PC-9 (cell line): Measurements from ENCODE around the gene TGM6. TPM values are rescaled to one million over a fixed set of nuclear protein-coding genes. Genes with fewer than 3 reads are reported as not detected.

Experiments
- BruUV-seq: library from RNA; stranded (reverse); fragments of 400-500 nt; replicated peaks from 2 replicates; lab custom pipeline; 2021; lab: Mats Ljungman, UMichigan
- CTCF ChIA-PET: fragments of 300-600 bp; sonication (Branson Sonifier 250); formaldehyde crosslinking; loops from one replicate; lab custom pipeline; 2022; ENCODE audit warnings: antibody characterized with exemption; lab: Charles Lee
- POLR2A ChIA-PET: fragments of 300-600 bp; sonication (Branson Sonifier 250); formaldehyde crosslinking; loops from one replicate; lab custom pipeline; 2022; ENCODE audit warnings: antibody characterized with exemption; ENCODE audit not compliant: unreplicated experiment; lab: Charles Lee
- DNase-seq, 2 experiments: peaks; one replicate each; pipeline versions ENCODE4 v3.0.0 to v3.0.0-alpha.2; 2015 to 2022; ENCODE audit warnings: mixed read lengths in 1 of 2
- H2AFZ ChIP-seq: fragments of 200-600 bp; sonication (generic); 2 replicates; pipeline ENCODE4 v1.8.1; 2017; ENCODE audit warnings: antibody characterized with exemption
- H3F3A ChIP-seq: fragments of 200-600 bp; sonication (generic); 2 replicates; pipeline ENCODE4 v1.8.1; 2017; ENCODE audit warnings: antibody characterized with exemption, mild to moderate bottlenecking, low read depth; ENCODE audit not compliant: insufficient read depth
- H3K27ac ChIP-seq: fragments of 200-600 bp; sonication (generic); 2 replicates; pipeline ENCODE4 v1.6.1; 2016; ENCODE audit warnings: mixed run types
- H3K27me3 ChIP-seq: fragments of 200-600 bp; sonication (generic); 2 replicates; pipeline ENCODE4 v1.6.1; 2016; ENCODE audit warnings: low read depth, mixed run types; ENCODE audit not compliant: insufficient read depth
- H3K36me3 ChIP-seq: fragments of 200-600 bp; sonication (generic); 2 replicates; pipeline ENCODE4 v1.6.1; 2016; ENCODE audit warnings: low read depth, mixed run types
- H3K4me1 ChIP-seq: fragments of 200-600 bp; sonication (generic); replicated peaks from 2 replicates; pipeline ENCODE4 v1.6.1; 2016; ENCODE audit warnings: mixed run types; ENCODE audit not compliant: insufficient read depth
- H3K4me2 ChIP-seq: fragments of 200-600 bp; sonication (generic); 2 replicates; pipeline ENCODE4 v1.6.1; 2017; ENCODE audit warnings: mixed run types
- H3K4me3 ChIP-seq: fragments of 200-600 bp; sonication (generic); 2 replicates; pipeline ENCODE4 v1.6.1; 2016; ENCODE audit warnings: mixed run types
- H3K79me2 ChIP-seq: fragments of 200-600 bp; sonication (generic); 2 replicates; pipeline ENCODE4 v1.6.1; 2017; ENCODE audit warnings: low read depth, mixed run types
- H3K9me2 ChIP-seq: fragments of 200-600 bp; sonication (generic); 2 replicates; pipeline ENCODE4 v1.8.1; 2017; ENCODE audit warnings: mild to moderate bottlenecking; ENCODE audit not compliant: insufficient read depth
- H3K9me3 ChIP-seq: fragments of 200-600 bp; sonication (generic); 2 replicates; pipeline ENCODE4 v1.8.1; 2016; ENCODE audit warnings: low read depth; ENCODE audit not compliant: insufficient read depth
- H4K20me1 ChIP-seq: fragments of 200-600 bp; sonication (generic); 2 replicates; pipeline ENCODE4 v1.8.1; 2017; ENCODE audit not compliant: insufficient read depth
- EZH2 ChIP-seq: fragments of 200-600 bp; sonication (generic); IDR thresholded peaks from 2 replicates; pipeline ENCODE4 v1.8.0; 2017; ENCODE audit warnings: antibody characterized with exemption, low read depth
- intact Hi-C: fragments of 100-400 bp; cut with micrococcal nuclease; formaldehyde crosslinking; loops from one replicate; pipeline ENCODE4 v1.10.0; 2022; ENCODE audit not compliant: unreplicated experiment
- total RNA-seq: library from RNA; stranded (reverse); gene quantifications from 2 replicates; pipeline ENCODE4 v1.2.3, GENCODE V29; 2021
- TF ChIP-seq, protein P1 (sequence below): fragments of 200-600 bp; sonication (generic); conservative IDR thresholded peaks from 2 replicates; pipeline ENCODE4 v1.6.1; 2017; ENCODE audit warnings: mixed run types, antibody characterized with exemption, mild to moderate bottlenecking, moderate library complexity

TGM6 gene
- total RNA-seq, 1 experiment from 2014 or later, result not detected

DNA sequence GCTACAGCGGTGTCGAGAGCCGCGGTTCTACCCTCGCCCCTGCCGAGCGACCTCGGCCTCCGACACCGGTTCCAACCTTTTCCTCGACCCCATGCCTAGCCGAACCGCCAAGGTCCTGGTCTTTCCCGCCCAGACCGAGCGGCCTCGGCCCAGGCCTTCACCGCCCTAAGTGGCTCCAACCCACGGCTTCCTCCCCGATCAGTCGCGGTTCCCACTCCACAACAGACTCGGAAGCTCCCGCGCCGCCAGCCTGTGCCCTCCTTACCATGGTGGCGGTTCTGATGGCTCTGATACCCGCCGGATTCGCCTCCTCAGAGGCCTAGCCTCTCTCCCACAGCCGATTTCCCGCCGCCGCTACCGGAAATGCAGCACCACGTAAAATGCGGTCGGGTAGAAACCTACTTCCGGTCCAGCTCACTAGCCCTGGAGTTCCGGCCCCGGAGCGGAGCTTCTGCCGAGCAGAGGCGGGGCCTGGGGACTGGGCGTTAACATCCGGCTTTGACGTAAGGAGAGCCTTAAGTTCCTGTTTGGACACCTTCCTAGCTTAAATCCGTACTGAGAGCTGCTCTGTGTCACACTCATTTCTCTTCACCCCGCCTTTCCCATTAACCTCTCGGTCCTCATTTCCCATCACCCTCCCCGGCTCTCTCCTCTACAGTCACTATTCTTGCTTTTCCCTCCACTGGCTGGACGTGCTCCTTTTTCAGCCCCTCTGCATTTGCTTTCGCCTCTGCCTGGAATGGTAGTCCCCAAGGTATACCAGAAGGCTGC lies 89.9 kb downstream of the TGM6 start, which contains the start of gene SNRPB:
SNRPB (minus strand) TSS at position 367 of the 771 bp plus-strand sequence; CDS start at position 268, 99 bp downstream.
- H3K9me2 ChIP-seq, result no peaks in the 10 kb centered on the region
- intact Hi-C loops, result loop anchor here (1.0 kb wide), 1 partner anchor 177 kb away; no protein-coding TSS in a partner anchor
- H3K27me3 ChIP-seq, result no peaks in the 10 kb centered on the region
- H3K36me3 ChIP-seq, result peaks cover 33% of the 10 kb centered on the region
- H3K79me2 ChIP-seq, result peaks cover 50% of the 10 kb centered on the region
- POLR2A ChIA-PET, result interaction anchor here (0.5 to 1.7 kb wide), 14 partner anchors 25 to 1190 kb away, joined by 3 to 28 read pairs (median 4); partner anchors contain the start of genes IDH3B and NOP56
- H3K4me3 ChIP-seq, result peak within 1 kb of the TSS; percentile 92
- TSS peak; percentile 94 for BruUV-seq
- peaks cover 21% of the 10 kb centered on the region for H3K4me1 ChIP-seq
- peak within 1 kb of the TSS; percentile 90 for H3K27ac ChIP-seq
- H3K4me2 ChIP-seq, result peak within 1 kb of the TSS; percentile 100
- H3K9me3 ChIP-seq, result no peaks in the 10 kb centered on the region
- peaks cover 27% of the 10 kb centered on the region for H3F3A ChIP-seq
- no peak for TF ChIP-seq EZH2
- TF ChIP-seq, protein P1, sequence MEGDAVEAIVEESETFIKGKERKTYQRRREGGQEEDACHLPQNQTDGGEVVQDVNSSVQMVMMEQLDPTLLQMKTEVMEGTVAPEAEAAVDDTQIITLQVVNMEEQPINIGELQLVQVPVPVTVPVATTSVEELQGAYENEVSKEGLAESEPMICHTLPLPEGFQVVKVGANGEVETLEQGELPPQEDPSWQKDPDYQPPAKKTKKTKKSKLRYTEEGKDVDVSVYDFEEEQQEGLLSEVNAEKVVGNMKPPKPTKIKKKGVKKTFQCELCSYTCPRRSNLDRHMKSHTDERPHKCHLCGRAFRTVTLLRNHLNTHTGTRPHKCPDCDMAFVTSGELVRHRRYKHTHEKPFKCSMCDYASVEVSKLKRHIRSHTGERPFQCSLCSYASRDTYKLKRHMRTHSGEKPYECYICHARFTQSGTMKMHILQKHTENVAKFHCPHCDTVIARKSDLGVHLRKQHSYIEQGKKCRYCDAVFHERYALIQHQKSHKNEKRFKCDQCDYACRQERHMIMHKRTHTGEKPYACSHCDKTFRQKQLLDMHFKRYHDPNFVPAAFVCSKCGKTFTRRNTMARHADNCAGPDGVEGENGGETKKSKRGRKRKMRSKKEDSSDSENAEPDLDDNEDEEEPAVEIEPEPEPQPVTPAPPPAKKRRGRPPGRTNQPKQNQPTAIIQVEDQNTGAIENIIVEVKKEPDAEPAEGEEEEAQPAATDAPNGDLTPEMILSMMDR, result no peak
- peaks cover 42% of the 10 kb centered on the region for H4K20me1 ChIP-seq
- peak; percentile 96 for DNase-seq
- CTCF ChIA-PET, result interaction anchor here (0.6 to 1.1 kb wide), 2 partner anchors 51 to 54 kb away, joined by 3 to 4 read pairs; no protein-coding TSS in a partner anchor
- H2AFZ ChIP-seq, result peak within 1 kb of the TSS; percentile 94

GRCh38 chr20:2473516-2473915 lies 92.8 kb downstream of the TGM6 start:
- Histone ChIP-seq H3K4me1 (peaks cover 14% of the 10 kb centered on the region), H2AFZ (no peak overlapping the region), H3K9me2 (no peaks in the 10 kb centered on the region), H3K4me3 (no peak overlapping the region), H3K27ac (no peak overlapping the region), H3F3A (peaks cover 7% of the 10 kb centered on the region), H3K27me3 (no peaks in the 10 kb centered on the region), H3K4me2 (no peak overlapping the region), H4K20me1 (peaks cover 13% of the 10 kb centered on the region), H3K9me3 (no peaks in the 10 kb centered on the region), H3K36me3 (0 out of 2 replicates have a peak, but pooled peaks cover 6% of the 10 kb centered on the region), H3K79me2 (peaks cover 21% of the 10 kb centered on the region)
- DNase-seq, result no peak
- intact Hi-C loops, result no loop called here
- TF ChIP-seq, protein P1, result no peak
- no peak for TF ChIP-seq EZH2
- ChIA-PET CTCF (no interaction called here), POLR2A (interaction anchor here (0.7 kb wide), 1 partner anchor 253 kb away, joined by 4 read pairs; no protein-coding TSS in a partner anchor)
- no TSS peak for BruUV-seq

DNA sequence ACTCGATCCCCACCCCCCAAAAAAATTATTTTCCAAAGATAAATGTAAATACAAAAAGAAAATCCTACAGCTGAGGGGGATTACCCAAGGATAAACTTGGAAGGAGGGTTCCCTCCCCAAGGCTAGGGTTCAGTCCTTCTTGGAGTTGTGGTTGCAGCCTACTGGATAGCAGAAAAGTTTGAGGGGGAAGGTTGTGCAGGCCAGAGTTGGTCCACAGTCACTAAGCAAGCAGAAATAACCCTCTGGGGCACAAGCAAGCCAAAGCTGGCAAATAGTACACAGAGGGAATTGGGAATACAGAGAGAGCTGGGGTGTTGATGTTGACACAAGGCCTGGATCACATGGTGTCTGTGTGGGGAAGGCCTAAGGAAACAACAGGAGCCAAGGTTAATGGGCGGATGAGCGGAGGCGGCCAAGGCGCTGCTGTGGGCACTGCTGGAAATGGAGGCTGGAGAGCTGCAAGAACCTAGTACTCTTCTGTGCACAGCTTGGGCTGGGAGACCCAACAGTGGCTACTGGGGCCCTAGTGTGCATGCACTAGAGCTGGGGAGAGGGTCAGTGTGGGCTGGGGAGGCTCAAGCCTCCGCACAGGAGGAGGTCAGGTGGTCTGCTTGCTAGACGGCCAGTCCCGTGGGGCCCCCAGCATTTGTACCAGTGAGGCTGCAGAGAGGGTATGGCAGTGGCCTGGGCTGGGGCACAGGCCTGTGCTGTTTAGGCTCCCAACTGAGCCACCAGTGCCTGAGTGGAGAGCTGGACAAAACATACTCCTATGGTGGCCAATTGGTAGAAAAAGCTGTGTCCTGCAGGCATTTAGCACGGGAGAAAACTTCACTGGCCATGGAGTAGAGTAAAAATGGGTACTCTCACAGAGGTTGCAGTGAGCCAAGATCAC lies 95.4 kb downstream of the TGM6 start:
- Histone ChIP-seq H3K4me3 (no peak overlapping the region), H3K27ac (no peak overlapping the region), H3K27me3 (no peaks in the 10 kb centered on the region), H3K79me2 (no peaks in the 10 kb centered on the region), H3F3A (no peaks in the 10 kb centered on the region; the same call in 1 of the 2 replicates), H3K4me1 (peaks cover 4% of the 10 kb centered on the region), H2AFZ (no peak overlapping the region), H3K36me3 (no peaks in the 10 kb centered on the region), H3K9me3 (no peaks in the 10 kb centered on the region), H4K20me1 (no peaks in the 10 kb centered on the region), H3K9me2 (no peaks in the 10 kb centered on the region), H3K4me2 (no peak overlapping the region)
- no TSS peak for BruUV-seq
- DNase-seq, result no peak
- intact Hi-C loops, result no loop called here
- ChIA-PET CTCF (no interaction called here), POLR2A (interaction anchor here (0.6 kb wide), 1 partner anchor 444 kb away, joined by 4 read pairs; no protein-coding TSS in a partner anchor)
- TF ChIP-seq, protein P1, result no peak
- no peak for TF ChIP-seq EZH2
